Smooth muscle cell (in vitro differentiated cells): ENCODE measurements around the gene DUSP28. TPM values are rescaled to one million over a fixed set of nuclear protein-coding genes. Genes with fewer than 3 reads are reported as not detected.

Source experiments
- DNase-seq: peaks from one replicate; lab custom pipeline; 2025; ENCODE audit not compliant: unreplicated experiment; lab: John Stamatoyannopoulos, UW
- H2AFZ ChIP-seq: fragments of 200-600 bp; sonication (generic); 2 replicates; pipeline ENCODE4 v1.6.0; 2016; ENCODE audit warnings: antibody characterized with exemption, low read depth, mild to moderate bottlenecking
- H3F3A ChIP-seq: fragments of 200-600 bp; sonication (generic); 2 replicates; pipeline ENCODE4 v1.6.0; 2017; ENCODE audit warnings: antibody characterized with exemption, low read depth
- H3K27ac ChIP-seq: fragments of 200-600 bp; sonication (generic); 2 replicates; pipeline ENCODE4 v1.5.1; 2016; ENCODE audit warnings: low read depth, mild to moderate bottlenecking
- H3K27me3 ChIP-seq: fragments of 200-600 bp; sonication (generic); 2 replicates; pipeline ENCODE4 v1.6.1; 2016; ENCODE audit warnings: low read depth, mild to moderate bottlenecking
- H3K36me3 ChIP-seq: fragments of 200-600 bp; sonication (generic); 2 replicates; pipeline ENCODE4 v1.5.1; 2016; ENCODE audit warnings: low read depth
- H3K4me1 ChIP-seq: fragments of 200-600 bp; sonication (generic); 2 replicates; pipeline ENCODE4 v1.5.1; 2016; ENCODE audit warnings: low read depth
- H3K4me2 ChIP-seq: fragments of 200-600 bp; sonication (generic); 2 replicates; pipeline ENCODE4 v1.6.0; 2016; ENCODE audit warnings: mild to moderate bottlenecking
- H3K4me3 ChIP-seq: fragments of 200-600 bp; sonication (generic); 2 replicates; pipeline ENCODE4 v1.5.1; 2016; ENCODE audit warnings: mild to moderate bottlenecking
- H3K79me2 ChIP-seq: fragments of 200-600 bp; sonication (generic); 2 replicates; pipeline ENCODE4 v1.6.0; 2016; ENCODE audit warnings: low read depth, mild to moderate bottlenecking
- H3K9ac ChIP-seq: fragments of 200-600 bp; sonication (generic); 2 replicates; pipeline ENCODE4 v1.6.0; 2016; ENCODE audit warnings: low read depth
- H3K9me3 ChIP-seq: fragments of 200-600 bp; sonication (generic); replicated peaks from 2 replicates; pipeline ENCODE4 v1.5.1; 2016; ENCODE audit warnings: low read depth
- H4K20me1 ChIP-seq: fragments of 200-600 bp; sonication (generic); 2 replicates; pipeline ENCODE4 v1.6.0; 2016; ENCODE audit warnings: low read depth
- CTCF ChIP-seq: fragments of 200-600 bp; sonication (generic); IDR thresholded peaks from 2 replicates; pipeline ENCODE4 v1.5.1; 2017; ENCODE audit warnings: borderline replicate concordance, mild to moderate bottlenecking, antibody characterized with exemption; ENCODE audit not compliant: insufficient read depth, poor library complexity, severe bottlenecking
- WGBS: methylation state at CpG from one replicate; pipeline ENCODE4 v1.1.7; 2016; ENCODE audit warnings: low lambda C conversion rate; 5-methylcytosine and 5-hydroxymethylcytosine counted together
- polyA plus RNA-seq: library from polyadenylated mRNA; unstranded; fragments of >200 nt; fragmentation: Nextera tagmentation; extraction: Ambion mirVana; gene quantifications from 2 replicates; pipeline ENCODE4 v1.2.1, GENCODE V29; 2016
- total RNA-seq: library from RNA; depleted of rRNA; stranded (reverse); fragments of >200 nt; gene quantifications from 2 replicates; pipeline ENCODE4 v1.2.3, GENCODE V29; 2014

The DUSP28 gene
- total and polyA plus RNA-seq, 2 experiments from 2014 or later: 2.2 to 6.4 TPM

DNA sequence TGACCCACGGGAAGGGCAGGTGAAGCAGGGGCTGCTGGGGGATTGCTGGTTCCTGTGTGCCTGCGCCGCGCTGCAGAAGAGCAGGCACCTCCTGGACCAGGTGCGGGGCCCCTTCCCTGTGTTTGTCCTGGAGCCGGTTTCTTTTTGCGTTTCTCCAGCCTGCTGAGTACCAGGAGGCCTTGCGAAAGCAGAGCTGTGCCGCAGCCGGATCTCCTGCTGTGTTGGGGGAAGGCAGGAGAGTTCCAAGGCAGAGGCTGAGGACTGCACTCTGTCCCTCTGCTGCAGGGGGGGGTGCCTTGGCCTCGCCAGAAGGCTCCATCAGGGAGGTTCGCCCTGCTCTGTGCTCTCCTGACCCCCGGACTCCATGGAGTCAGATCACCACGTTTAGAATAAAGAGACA, 29.2 kb downstream of the DUSP28 start:
- WGBS: 92% methylated on average over 14 of the region's 14 CpGs
- no peak for DNase-seq
- Histone ChIP-seq H3K36me3 (no peaks in the 10 kb centered on the region), H2AFZ (no peak overlapping the region), H3K4me3 (no peak overlapping the region), H3K9me3 (no peaks in the 10 kb centered on the region), H3K4me1 (peaks cover 23% of the 10 kb centered on the region), H3F3A (no peaks in the 10 kb centered on the region), H4K20me1 (peaks cover 52% of the 10 kb centered on the region), H3K27ac (no peak overlapping the region), H3K9ac (no peak overlapping the region), H3K27me3 (no peaks in the 10 kb centered on the region), H3K4me2 (no peak overlapping the region), H3K79me2 (peaks cover 49% of the 10 kb centered on the region)
- no peak for TF ChIP-seq CTCF

DNA sequence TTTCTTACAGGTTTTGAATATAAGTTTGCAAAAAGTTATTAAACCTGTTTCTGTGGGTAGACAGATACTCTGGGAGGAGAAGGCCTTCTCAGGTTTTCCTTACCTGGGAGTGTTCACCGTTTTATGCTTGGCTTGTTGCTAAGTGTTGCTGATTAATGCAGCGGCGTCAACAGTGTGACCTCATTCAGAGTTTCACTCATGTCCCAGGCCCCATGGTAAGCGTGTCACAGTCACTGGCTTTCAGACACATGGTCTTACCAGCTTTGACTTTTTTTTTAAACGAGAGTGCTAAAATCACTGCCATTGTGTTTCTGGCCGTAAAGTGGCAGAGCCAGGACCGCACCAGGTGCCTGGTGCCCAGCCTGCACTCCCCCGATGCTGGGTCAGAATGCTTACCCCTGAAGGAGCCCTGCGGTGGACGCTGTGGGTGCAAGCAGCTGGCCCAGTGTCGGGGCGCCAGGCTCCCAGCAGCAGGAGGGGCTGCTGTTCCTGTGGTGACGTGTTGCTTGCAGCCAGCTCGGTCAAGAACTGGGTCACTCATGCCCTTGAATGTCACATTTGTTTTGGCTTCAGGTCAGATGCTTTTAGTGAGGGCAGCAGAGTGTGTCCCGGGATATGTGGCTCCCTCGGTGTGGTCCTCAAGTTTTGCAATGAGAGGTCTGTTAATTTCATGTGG, 29.8 kb downstream of the DUSP28 start:
- peaks cover 51% of the 10 kb centered on the region for H4K20me1 ChIP-seq
- H2AFZ ChIP-seq: no peak overlapping the region
- H3K27me3 ChIP-seq: no peaks in the 10 kb centered on the region
- no peak overlapping the region for H3K27ac ChIP-seq
- H3K79me2 ChIP-seq: peaks cover 43% of the 10 kb centered on the region
- no peak overlapping the region for H3K4me3 ChIP-seq
- TF ChIP-seq CTCF: no peak
- DNase-seq: no peak
- no peaks in the 10 kb centered on the region for H3F3A ChIP-seq
- 94% methylated on average over 16 of the region's 16 CpGs for WGBS
- H3K4me2 ChIP-seq: no peak overlapping the region
- no peaks in the 10 kb centered on the region for H3K9me3 ChIP-seq
- no peak overlapping the region for H3K9ac ChIP-seq
- peaks cover 19% of the 10 kb centered on the region for H3K4me1 ChIP-seq
- no peaks in the 10 kb centered on the region for H3K36me3 ChIP-seq

- H4K20me1 ChIP-seq: peaks cover 55% of the 10 kb centered on the region
- H3K79me2 ChIP-seq: peaks cover 36% of the 10 kb centered on the region
- TF ChIP-seq CTCF: no peak
- 98% methylated on average over 21 of the region's 21 CpGs for WGBS
- H3K9me3 ChIP-seq: no peaks in the 10 kb centered on the region
- peaks cover 12% of the 10 kb centered on the region for H3K4me1 ChIP-seq
- H3K4me3 ChIP-seq: no peak overlapping the region
- no peaks in the 10 kb centered on the region for H3K36me3 ChIP-seq
- no peak overlapping the region for H3K27ac ChIP-seq
- H3K27me3 ChIP-seq: no peaks in the 10 kb centered on the region
- no peak overlapping the region for H3K4me2 ChIP-seq
- no peak overlapping the region for H3K9ac ChIP-seq
- H2AFZ ChIP-seq: no peak overlapping the region
- no peak for DNase-seq
- H3F3A ChIP-seq: no peaks in the 10 kb centered on the region
These were observed 30.5 kb downstream of the DUSP28 start for GRCh38 chr2:240590681-240591111.

- H3K9ac ChIP-seq: no peak overlapping the region
- H3K27me3 ChIP-seq: no peaks in the 10 kb centered on the region
- no peak overlapping the region for H3K4me3 ChIP-seq
- peaks cover 32% of the 10 kb centered on the region for H3K79me2 ChIP-seq
- H3K27ac ChIP-seq: no peak overlapping the region
- TF ChIP-seq CTCF: no peak
- H3F3A ChIP-seq: no peaks in the 10 kb centered on the region
- DNase-seq: no peak
- WGBS: 88% methylated on average over 6 of the region's 6 CpGs
- no peak overlapping the region for H2AFZ ChIP-seq
- H4K20me1 ChIP-seq: peaks cover 59% of the 10 kb centered on the region
- H3K36me3 ChIP-seq: no peaks in the 10 kb centered on the region
- no peak overlapping the region for H3K4me2 ChIP-seq
- H3K4me1 ChIP-seq: peaks cover 12% of the 10 kb centered on the region
- no peaks in the 10 kb centered on the region for H3K9me3 ChIP-seq
These were observed 31.1 kb downstream of the DUSP28 start for GRCh38 chr2:240591226-240591625.
